Vagina (tissue), 2 donors: Measurements from ENCODE around the gene MAP3K20.

Source experiments
- CTCF ChIP-seq, 3 experiments: fragments of 450-650 bp in 2 of 3; fragments of 200-600 bp in 1 of 3; sonication (generic) in 1 of 3; IDR thresholded peaks; one replicate each; pipeline ENCODE4 v1.5.1; 2017 to 2019; ENCODE audit warnings: antibody characterized with exemption in 3 of 3, mild to moderate bottlenecking in 2 of 3, moderate library complexity in 2 of 3
- POLR2A ChIP-seq, 2 donors: fragments of 450-650 bp; IDR thresholded peaks; one replicate each; pipeline ENCODE4 v1.6.1; 2017; ENCODE audit warnings: antibody characterized with exemption in 2 of 2, mild to moderate bottlenecking in 2 of 2, moderate library complexity in 2 of 2
- POLR2AphosphoS5 ChIP-seq, 2 donors: sonication (generic); formaldehyde crosslinking; IDR thresholded peaks; one replicate each; pipeline ENCODE4 v1.9.0; 2017; ENCODE audit warnings: antibody characterized with exemption in 2 of 2, mild to moderate bottlenecking in 2 of 2, low read depth in 1 of 2; ENCODE audit not compliant: insufficient read depth in 1 of 2

GRCh38 chr2:173136599-173136998 lies 61.0 kb downstream of the MAP3K20 start:
- TF ChIP-seq CTCF (IDR thresholded peaks at IDR 0.05) (no peak), POLR2A (IDR thresholded peaks at IDR 0.05) (no peak), POLR2AphosphoS5 (IDR thresholded peaks at IDR 0.05; ENCODE audit: insufficient read depth in 1 of 2, low read depth in 1 of 2) (no peak)
